Erythroblast (primary cell): ENCODE results near the gene MAP7.

Experiments
- GATA1 ChIP-seq: IDR thresholded peaks from 2 replicates; pipeline ENCODE4 v1.6.1; 2011; ENCODE audit warnings: low read depth, mild to moderate bottlenecking, control low read depth, low read length, moderate library complexity
- POLR2A ChIP-seq: IDR thresholded peaks from 2 replicates; pipeline ENCODE4 v1.6.1; 2011; ENCODE audit warnings: mild to moderate bottlenecking, low read length

- TF ChIP-seq POLR2A (no peak), GATA1 (no peak)
Measured at GRCh38 chr6:136533487-136533886, 16.7 kb downstream of the MAP7 start.
